GM19372 (cell line): Measurements from ENCODE around the gene PREX1.
"Not testable (repeated sequence)": the region's sequence is repeated elsewhere in the genome, so short reads cannot be mapped to it uniquely, and the experiment has no call there.

Experiments used
- ATAC-seq: cut with Tn5 transposase; IDR thresholded peaks from one replicate; pipeline ENCODE4 v1.9.1; 2021; ENCODE audit warnings: mild to moderate bottlenecking, low read depth, moderate library complexity; ENCODE audit not compliant: unreplicated experiment

The PREX1 gene, protein sequence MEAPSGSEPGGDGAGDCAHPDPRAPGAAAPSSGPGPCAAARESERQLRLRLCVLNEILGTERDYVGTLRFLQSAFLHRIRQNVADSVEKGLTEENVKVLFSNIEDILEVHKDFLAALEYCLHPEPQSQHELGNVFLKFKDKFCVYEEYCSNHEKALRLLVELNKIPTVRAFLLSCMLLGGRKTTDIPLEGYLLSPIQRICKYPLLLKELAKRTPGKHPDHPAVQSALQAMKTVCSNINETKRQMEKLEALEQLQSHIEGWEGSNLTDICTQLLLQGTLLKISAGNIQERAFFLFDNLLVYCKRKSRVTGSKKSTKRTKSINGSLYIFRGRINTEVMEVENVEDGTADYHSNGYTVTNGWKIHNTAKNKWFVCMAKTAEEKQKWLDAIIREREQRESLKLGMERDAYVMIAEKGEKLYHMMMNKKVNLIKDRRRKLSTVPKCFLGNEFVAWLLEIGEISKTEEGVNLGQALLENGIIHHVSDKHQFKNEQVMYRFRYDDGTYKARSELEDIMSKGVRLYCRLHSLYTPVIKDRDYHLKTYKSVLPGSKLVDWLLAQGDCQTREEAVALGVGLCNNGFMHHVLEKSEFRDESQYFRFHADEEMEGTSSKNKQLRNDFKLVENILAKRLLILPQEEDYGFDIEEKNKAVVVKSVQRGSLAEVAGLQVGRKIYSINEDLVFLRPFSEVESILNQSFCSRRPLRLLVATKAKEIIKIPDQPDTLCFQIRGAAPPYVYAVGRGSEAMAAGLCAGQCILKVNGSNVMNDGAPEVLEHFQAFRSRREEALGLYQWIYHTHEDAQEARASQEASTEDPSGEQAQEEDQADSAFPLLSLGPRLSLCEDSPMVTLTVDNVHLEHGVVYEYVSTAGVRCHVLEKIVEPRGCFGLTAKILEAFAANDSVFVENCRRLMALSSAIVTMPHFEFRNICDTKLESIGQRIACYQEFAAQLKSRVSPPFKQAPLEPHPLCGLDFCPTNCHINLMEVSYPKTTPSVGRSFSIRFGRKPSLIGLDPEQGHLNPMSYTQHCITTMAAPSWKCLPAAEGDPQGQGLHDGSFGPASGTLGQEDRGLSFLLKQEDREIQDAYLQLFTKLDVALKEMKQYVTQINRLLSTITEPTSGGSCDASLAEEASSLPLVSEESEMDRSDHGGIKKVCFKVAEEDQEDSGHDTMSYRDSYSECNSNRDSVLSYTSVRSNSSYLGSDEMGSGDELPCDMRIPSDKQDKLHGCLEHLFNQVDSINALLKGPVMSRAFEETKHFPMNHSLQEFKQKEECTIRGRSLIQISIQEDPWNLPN (N-terminal part only)

DNA sequence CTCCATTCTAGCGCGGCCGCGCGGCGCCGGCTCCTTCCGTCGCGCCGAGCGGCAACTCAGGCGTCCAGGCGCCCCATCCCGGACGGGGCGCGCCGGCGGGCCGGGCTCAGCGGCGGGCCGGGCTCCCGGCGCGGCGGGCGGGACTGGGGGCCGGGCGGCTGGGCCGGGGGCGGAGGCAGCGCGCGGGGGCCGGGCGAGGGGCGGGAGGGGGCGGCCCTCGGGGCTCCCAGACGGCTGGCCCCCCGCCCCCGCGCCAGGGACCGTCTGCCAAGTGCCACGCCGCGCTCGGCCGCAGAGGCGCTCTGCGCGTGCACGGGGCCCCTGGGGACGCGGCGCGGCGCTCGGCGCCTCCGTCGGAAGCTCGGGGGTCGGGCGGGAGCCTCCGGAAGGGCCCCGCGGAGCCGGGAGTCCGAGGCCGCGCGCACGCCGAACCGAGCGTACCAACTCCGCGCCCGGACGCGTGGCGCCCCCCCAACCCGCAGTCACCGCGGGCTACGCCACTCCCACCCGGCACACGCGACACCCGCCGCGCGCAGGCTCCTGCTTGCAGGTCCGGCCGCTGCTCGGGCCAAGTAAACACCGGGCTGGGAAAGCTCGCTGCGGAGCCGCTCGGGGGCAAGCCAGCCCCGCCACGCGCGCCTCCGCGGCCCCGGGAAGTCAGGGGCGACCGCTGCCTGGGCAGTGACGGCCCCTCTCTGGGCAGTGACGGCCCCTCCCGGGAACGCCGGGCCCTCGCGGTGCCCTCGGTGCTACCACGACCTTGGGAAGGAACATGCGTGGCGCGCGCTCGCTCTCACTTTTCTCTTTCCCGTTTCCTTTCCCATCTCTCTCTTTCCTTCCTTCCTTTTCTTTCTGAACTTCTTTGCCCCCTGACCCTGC lies at the start of gene PREX1:
PREX1 (minus strand) TSS at position 145 of the 879 bp plus-strand sequence; CDS start at position 6, 139 bp downstream.
- ATAC-seq = peak; percentile 65

DNA sequence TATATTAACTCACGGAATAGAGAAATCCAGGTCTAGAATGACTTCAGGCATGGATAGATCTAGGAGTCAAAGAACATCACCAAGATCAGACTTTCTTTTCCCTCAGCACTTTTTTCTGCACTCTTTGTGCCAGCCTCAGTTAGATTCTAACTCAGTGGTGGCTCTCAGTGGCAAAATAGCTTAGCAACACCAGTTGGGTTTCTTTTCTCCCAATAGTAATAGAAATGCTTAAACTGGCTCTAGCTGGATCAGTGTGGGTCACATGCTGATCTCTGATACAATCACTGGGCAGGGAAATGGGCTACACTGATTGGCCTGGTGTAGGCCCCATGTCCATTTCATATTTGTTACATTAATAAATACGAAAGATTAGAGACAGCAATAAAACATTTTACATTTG lies 49.5 kb upstream of the PREX1 start:
- no peak for ATAC-seq

DNA sequence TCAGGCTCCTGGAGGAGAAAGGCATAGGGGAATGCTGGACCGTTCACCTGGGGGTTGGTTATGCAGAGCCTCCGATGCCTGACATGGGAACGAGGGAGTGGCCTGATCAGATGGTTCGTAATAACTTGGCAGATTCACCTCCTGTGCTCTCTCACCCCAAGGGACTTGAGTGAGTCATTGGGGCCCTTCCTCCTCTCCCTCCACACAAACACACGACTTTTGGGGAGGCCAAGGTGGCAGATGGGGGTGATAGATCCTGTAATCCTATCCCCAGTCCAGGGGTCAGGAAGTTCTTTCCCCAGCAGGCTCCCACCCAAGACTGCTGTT lies 48.1 kb upstream of the PREX1 start:
- ATAC-seq = no peak

DNA sequence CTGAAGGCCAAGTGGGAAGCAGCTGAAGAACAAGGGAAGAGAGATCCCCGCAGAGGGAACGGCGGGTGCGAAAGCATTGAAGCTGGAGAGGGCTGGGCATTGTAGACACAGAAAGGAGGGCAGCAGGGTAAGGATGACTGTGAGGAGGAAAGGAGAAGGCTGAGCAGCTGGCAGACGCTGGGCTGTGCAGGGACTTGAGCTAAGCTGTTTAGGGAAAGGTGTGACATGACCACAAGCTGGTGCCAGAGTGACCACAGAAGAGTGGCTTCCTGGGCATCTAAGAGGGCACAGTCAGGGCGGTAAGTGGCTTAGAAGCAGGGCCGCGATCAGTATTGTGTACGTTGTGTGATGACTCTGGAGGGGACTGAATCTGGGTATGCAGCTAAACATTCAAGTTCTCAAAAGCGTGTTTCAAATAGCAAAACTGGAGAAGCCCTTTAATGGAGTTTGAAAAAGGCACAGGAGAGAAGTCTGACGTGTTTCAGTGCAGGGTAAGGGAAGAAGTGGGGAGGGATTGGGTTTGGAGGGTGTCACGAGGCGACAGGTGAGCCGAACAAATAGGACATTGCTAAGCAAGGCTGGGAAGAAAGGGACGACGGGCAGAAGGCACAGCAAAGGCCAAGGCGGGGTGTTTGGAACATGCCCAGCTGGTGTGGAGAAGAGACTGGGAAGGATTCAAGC lies 47.6 kb upstream of the PREX1 start:
- ATAC-seq = no peak

GRCh38 chr20:48869442-48869841 lies 41.6 kb upstream of the PREX1 start:
- ATAC-seq = not testable (repeated sequence)

- ATAC-seq = no peak
Observed at GRCh38 chr20:48866936-48867335, 39.1 kb upstream of the PREX1 start.

- ATAC-seq = no peak
Observed at GRCh38 chr20:48864738-48865318, 37.0 kb upstream of the PREX1 start.

- ATAC-seq = no peak
Observed at GRCh38 chr20:48864254-48864653, 36.5 kb upstream of the PREX1 start.

GRCh38 chr20:48862279-48862678 lies 34.5 kb upstream of the PREX1 start:
- ATAC-seq = no peak

- ATAC-seq = no peak
Observed at GRCh38 chr20:48861444-48861843, 33.6 kb upstream of the PREX1 start.

DNA sequence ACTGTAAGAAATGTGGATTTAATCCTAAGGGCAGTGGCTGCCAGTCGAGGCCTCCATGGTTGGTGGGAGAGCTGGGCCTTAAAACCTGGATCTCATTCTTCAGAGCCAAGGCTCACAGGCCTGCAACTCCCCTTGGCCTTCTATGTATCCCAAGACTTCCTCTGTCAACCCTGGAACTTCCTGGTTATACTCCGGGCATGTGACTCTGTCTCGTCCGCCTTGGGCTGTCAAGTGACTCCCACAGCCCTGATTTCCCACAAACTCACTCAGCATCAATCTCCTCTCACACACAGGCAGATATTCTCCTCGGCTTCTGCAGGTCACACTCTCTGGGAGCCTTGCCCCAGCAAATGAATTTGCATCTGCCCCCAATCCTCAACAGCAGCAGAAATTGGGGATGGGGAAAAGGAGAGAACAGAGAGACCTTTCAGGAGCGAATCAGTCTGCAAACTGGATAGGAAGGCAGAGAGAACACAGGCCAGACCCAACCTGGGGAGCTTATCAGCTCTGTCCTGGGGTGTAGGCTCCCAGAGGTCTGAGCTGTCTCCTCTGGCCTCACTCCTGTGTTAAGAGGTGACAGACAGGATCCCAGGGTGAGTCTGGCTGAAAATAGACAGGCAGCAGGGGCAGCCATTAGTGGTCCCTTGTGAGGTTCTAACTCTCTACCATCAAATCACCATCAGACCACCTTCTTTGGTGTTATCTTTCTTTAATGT lies 30.4 kb upstream of the PREX1 start:
- no peak for ATAC-seq

DNA sequence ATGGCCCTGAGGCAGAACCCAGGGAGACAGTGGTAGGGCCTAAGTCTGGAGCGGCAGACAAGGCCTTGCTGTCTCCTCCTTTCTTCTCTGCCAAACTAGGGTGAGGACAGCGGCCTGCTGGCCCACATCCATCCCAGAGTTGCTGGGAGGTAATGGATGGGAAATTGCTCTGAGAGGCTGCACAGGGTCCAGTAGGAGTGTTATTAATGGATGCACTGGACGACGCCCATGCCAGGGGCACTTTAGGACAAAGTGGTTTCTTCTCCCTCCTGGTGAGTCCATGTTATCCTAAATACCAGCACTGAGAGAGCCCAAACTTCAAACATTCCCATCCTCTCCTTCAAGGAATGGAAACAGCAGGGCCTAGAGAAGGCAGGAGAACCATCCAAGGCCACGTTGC lies 28.3 kb upstream of the PREX1 start:
- ATAC-seq = no peak

DNA sequence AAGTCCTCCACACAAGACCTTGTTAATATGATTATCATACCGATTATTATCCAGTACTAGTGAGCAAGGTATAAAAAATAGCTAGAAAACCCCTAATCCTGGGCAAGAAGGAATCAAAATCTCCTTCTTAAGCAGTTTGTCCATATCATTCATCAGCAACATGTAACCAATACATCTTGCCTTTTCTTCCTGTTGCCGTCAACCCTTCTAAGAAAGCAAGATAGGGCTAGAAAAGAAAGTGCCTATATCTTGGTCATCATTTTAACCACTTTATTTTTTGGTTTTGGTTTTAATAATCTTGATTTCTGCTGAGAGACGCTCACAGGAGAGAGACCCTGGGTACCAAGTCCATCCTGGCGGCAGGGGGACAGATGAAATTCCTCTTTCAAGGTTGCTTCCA lies 27.2 kb upstream of the PREX1 start:
- ATAC-seq = no peak

DNA sequence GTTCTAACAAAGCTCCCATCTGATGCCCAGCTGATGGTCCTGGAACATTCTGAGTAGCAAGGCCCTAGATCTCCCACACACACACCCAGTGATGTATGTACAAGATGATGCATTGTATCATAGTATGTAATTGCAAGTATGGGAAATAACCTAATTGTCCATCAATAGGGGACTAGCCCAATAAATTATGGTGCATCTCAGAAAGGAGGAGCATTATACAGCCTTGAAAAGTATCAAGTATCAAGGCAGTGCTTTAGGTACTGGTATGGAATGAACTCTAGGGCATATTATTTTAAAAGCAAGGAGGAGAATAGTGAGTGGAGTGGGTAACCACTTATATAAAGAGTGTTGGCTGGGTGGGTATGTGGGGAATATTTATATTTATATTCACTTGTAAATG lies 24.8 kb upstream of the PREX1 start:
- no peak for ATAC-seq

DNA sequence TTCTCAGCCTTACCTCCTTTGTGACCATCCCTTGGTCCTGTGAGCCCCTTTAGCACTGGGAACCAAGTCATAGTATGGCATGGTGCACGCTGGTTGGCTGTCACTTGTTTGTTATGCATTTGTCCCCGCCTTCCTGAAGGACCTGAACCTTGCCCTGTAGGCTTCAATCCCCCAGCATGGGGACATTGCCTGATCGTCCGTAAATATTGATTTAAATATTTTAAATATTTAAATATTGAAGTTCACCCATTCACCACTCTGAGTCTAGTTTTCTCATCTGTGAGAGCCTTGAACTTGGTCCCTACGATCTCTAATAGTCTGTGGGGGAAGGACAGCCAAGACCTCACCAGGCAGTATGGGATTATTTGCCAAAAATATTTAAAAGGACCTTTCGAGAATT lies 23.8 kb upstream of the PREX1 start:
- ATAC-seq = no peak

GRCh38 chr20:48850977-48851299 lies 23.1 kb upstream of the PREX1 start:
- no peak for ATAC-seq

GRCh38 chr20:48850257-48850976 lies 22.6 kb upstream of the PREX1 start:
- no peak for ATAC-seq

DNA sequence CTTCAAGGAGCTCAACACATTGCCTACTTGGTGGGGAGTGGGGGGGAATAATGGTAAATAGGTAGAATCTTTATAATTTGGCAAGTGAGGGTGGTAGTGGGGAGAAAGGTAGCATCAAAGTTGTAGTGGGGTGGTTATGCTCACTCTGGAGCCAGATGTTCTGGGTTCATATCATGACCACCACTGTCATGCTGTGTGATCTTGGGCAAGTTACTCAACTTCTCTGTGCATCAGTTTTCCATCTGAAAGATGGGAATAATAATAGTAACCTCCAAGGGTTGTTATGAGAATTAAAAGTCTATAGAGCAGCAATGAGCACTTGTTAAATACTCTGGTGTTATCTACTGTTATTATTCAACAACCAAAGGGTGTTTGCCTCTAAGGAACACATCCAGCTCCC lies 22.0 kb upstream of the PREX1 start:
- ATAC-seq = no peak
